Lower leg skin (tissue), 3 donors: ENCODE data around the gene BNC2.

Experiments
- CTCF ChIP-seq, 3 donors: fragments of 450-650 bp; IDR thresholded peaks; one replicate each; pipeline ENCODE4 v1.5.1; 2016; ENCODE audit warnings: antibody characterized with exemption in 3 of 3, mild to moderate bottlenecking in 3 of 3, moderate library complexity in 2 of 3
- POLR2A ChIP-seq, 2 donors: fragments of 450-650 bp; IDR thresholded peaks; one replicate each; pipeline ENCODE4 v1.6.1; 2016 to 2017; ENCODE audit warnings: antibody characterized with exemption in 2 of 2, mild to moderate bottlenecking in 1 of 2, moderate library complexity in 1 of 2

DNA sequence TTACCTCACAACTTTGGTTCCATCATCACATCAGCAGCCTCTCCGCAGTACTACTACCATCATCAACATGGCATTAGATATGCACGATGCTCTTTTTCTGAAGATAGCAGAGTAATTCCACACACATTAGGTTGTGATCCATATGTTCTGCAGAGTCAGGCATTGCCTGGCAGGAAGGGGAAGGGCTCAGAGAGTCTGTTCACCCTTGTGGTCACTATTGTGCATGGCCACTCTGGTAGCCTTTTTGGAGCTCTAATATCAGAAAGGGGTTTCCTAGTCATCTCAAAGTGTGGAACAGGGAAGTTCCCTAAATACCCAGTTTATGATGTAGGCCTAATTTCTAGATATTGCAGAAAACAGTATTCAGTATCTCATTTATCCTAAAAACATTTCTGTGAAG is 373.6 kb downstream of the BNC2 start:
- no peak for TF ChIP-seq CTCF (IDR thresholded peaks at IDR 0.05)
- no peak for TF ChIP-seq POLR2A (IDR thresholded peaks at IDR 0.05)
